Stimulated activated naive CD4-positive, alpha-beta T cell treated with Interleukin-2 at 50 U/mL for 16 hours (primary cell): ENCODE results near the gene GNG7.
"Not testable (repeated sequence)": the region's sequence is repeated elsewhere in the genome, so short reads cannot be mapped to it uniquely, and the experiment has no call there.

ENCODE experiments used
- DNase-seq: peaks from one replicate; lab custom pipeline; 2025; lab: John Stamatoyannopoulos, UW

Gene GNG7

GRCh38 chr19:2463694-2464093 is 238.8 kb downstream of the GNG7 start:
- DNase-seq = not testable (repeated sequence)

- no peak for DNase-seq
Observed at GRCh38 chr19:2462635-2463421, 239.7 kb downstream of the GNG7 start.

- peak; percentile 52 for DNase-seq
Observed at GRCh38 chr19:2461751-2462634, 240.5 kb downstream of the GNG7 start.
